ENCODE measurements around the gene PLXNC1. TPM values are rescaled to one million over a fixed set of nuclear protein-coding genes. Genes with fewer than 3 reads are reported as not detected.

The PLXNC1 gene
- total and polyA plus RNA-seq, 2 of the 8 experiments (the other 6 are each of a cell fraction or from before 2014, with no cell fraction given) = 0.83 to 2.0 TPM

DNA sequence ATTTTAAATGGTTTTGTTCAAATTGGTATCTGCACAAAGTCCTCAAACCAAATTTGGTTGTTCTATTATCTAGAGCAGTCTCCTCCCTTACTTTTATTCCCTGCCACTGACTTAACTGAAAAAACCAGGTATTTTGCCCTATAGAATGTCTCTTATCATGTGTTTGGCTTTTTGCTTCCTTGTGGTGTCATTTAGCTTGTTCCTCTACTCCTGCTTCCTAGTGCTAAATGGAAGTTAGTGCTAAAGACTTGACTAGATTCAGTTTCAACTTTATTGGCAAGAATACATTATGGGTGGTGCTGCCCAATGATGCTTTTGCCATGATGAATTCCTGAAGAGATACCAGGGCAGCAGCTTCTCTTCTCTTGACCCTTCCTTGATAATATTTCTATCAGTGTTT, 29.7 kb downstream of the PLXNC1 start (continued):
- TF ChIP-seq MAFK (IDR thresholded peaks at IDR 0.05; ENCODE audit: low read depth, low read length) (no peak), NRF1 (IDR thresholded peaks at IDR 0.05; ENCODE audit: low read depth, low read length) (no peak), TBP (IDR thresholded peaks at IDR 0.05; ENCODE audit: low read depth, low read length) (no peak)
- TF ChIP-seq, protein P1, sequence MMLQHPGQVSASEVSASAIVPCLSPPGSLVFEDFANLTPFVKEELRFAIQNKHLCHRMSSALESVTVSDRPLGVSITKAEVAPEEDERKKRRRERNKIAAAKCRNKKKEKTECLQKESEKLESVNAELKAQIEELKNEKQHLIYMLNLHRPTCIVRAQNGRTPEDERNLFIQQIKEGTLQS (IDR thresholded peaks at IDR 0.05; ENCODE audit: insufficient read depth, low read depth, low read length) = no peak
